Lower leg skin (tissue), 3 donors: ENCODE data around the gene ROBO1.

ENCODE experiments used
- POLR2A ChIP-seq, 2 donors: fragments of 450-650 bp; IDR thresholded peaks; one replicate each; pipeline ENCODE4 v1.6.1; 2016 to 2017; ENCODE audit warnings: antibody characterized with exemption in 2 of 2, mild to moderate bottlenecking in 1 of 2, moderate library complexity in 1 of 2
- TF ChIP-seq, protein P1 (sequence below), 3 donors: fragments of 450-650 bp; IDR thresholded peaks; one replicate each; pipeline ENCODE4 v1.5.1; 2016; ENCODE audit warnings: antibody characterized with exemption in 3 of 3, mild to moderate bottlenecking in 3 of 3, moderate library complexity in 2 of 3

DNA sequence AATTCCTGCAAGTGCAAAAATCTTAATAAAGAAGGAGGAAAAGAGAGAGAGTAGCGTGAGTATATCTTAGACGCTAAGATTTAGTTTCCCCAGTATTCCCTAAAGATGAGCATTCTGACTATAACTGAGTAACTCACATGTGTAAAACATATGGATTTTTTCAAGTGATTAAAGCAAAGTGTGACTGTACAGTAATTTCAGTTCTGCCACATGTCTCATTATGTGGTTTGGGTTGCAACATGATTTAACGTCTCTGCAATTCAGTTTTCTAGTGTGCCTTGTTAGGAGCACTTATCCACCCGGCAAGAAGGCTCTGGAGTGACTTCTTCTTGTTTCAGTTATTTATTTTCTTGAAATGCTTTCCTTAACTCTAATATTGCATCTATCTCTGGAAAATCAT, 514.1 kb downstream of the ROBO1 start:
- TF ChIP-seq, protein P1, sequence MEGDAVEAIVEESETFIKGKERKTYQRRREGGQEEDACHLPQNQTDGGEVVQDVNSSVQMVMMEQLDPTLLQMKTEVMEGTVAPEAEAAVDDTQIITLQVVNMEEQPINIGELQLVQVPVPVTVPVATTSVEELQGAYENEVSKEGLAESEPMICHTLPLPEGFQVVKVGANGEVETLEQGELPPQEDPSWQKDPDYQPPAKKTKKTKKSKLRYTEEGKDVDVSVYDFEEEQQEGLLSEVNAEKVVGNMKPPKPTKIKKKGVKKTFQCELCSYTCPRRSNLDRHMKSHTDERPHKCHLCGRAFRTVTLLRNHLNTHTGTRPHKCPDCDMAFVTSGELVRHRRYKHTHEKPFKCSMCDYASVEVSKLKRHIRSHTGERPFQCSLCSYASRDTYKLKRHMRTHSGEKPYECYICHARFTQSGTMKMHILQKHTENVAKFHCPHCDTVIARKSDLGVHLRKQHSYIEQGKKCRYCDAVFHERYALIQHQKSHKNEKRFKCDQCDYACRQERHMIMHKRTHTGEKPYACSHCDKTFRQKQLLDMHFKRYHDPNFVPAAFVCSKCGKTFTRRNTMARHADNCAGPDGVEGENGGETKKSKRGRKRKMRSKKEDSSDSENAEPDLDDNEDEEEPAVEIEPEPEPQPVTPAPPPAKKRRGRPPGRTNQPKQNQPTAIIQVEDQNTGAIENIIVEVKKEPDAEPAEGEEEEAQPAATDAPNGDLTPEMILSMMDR (IDR thresholded peaks at IDR 0.05) = no peak
- no peak for TF ChIP-seq POLR2A (IDR thresholded peaks at IDR 0.05)
